Activated naive CD4-positive, alpha-beta T cell treated with anti-CD3 and anti-CD28 coated beads, Interleukin-2, amount 50 U/mL, for 72 hours (primary cell): ENCODE data around the gene SELENOM. TPM values are rescaled to one million over a fixed set of nuclear protein-coding genes. Genes with fewer than 3 reads are reported as not detected.

Experiments
- ATAC-seq, 2 donors: fragments of 150-1000 bp; cut with Tn5 transposase; 2 replicates each; pipeline ENCODE4 v1.10.0; 2021; ENCODE audit warnings: mild to moderate bottlenecking in 2 of 2, moderate library complexity in 2 of 2
- DNase-seq, 2 donors: peaks; one replicate each; pipeline ENCODE4 v3.0.0; 2021 to 2022; ENCODE audit warnings: low spot score in 2 of 2
- H3K27ac Mint-ChIP-seq, 2 donors: one replicate each; pipeline ENCODE4 v1.8.0; 2022; ENCODE audit warnings: mild to moderate bottlenecking in 2 of 2, mixed read lengths in 2 of 2
- H3K36me3 Mint-ChIP-seq, 2 donors: one replicate each; pipeline ENCODE4 v1.8.0; 2022; ENCODE audit warnings: mixed read lengths in 2 of 2
- H3K9me3 Mint-ChIP-seq, 2 donors: one replicate each; pipeline ENCODE4 v1.8.0; 2022; ENCODE audit warnings: mixed read lengths in 2 of 2
- total RNA-seq, 2 donors: library from RNA; stranded (reverse); gene quantifications; one replicate each; pipeline ENCODE4 v1.2.3, GENCODE V29; 2022

The SELENOM gene
- total RNA-seq = 10 to 100 TPM in 1 of 2 donors, 1 to 10 TPM in 1; 7.0 to 10.2 TPM

GRCh38 chr22:31107178-31107893, at the start of gene SELENOM:
Gene SELENOM, minus strand, starts transcription at chr22:31107568. Its CDS starts 63 bp downstream, at chr22:31107505.
- H3K36me3 Mint-ChIP-seq = no peaks in the 10 kb centered on the region
- peak within 1 kb of the TSS; percentile 72 to 80 for H3K27ac Mint-ChIP-seq
- no peaks in the 10 kb centered on the region for H3K9me3 Mint-ChIP-seq
- DNase-seq (peak; percentile 88 to 93), ATAC-seq (peak; percentile 96 to 97)

GRCh38 chr22:31155422-31155821, 48.1 kb upstream of the SELENOM start:
- Mint-ChIP-seq H3K27ac (no peak overlapping the region), H3K9me3 (peaks cover 0 to 7% of the 10 kb centered on the region in 2 donors), H3K36me3 (peaks cover 6 to 12% of the 10 kb centered on the region in 2 donors)
- ATAC-seq = no peak
- no peak for DNase-seq

GRCh38 chr22:31154975-31155374, 47.6 kb upstream of the SELENOM start:
- ATAC-seq (no peak), DNase-seq (no peak)
- Mint-ChIP-seq H3K36me3 (peaks cover 5 to 8% of the 10 kb centered on the region in 2 donors), H3K27ac (no peak overlapping the region), H3K9me3 (peaks cover 0 to 7% of the 10 kb centered on the region in 2 donors)

GRCh38 chr22:31153357-31153756, 46.0 kb upstream of the SELENOM start:
- no peak for DNase-seq
- no peak for ATAC-seq
- Mint-ChIP-seq H3K27ac (peak overlapping the region in 1 of 2 donors; percentile 31), H3K36me3 (no peaks in the 10 kb centered on the region), H3K9me3 (no peaks in the 10 kb centered on the region)

GRCh38 chr22:31151872-31152271, 44.5 kb upstream of the SELENOM start:
- Mint-ChIP-seq H3K27ac (no peak overlapping the region), H3K9me3 (no peaks in the 10 kb centered on the region), H3K36me3 (no peaks in the 10 kb centered on the region)
- ATAC-seq = no peak
- DNase-seq = no peak

GRCh38 chr22:31150615-31151014, 43.2 kb upstream of the SELENOM start:
- no peaks in the 10 kb centered on the region for H3K9me3 Mint-ChIP-seq
- ATAC-seq (no peak), DNase-seq (no peak)
- no peak overlapping the region for H3K27ac Mint-ChIP-seq
- no peaks in the 10 kb centered on the region for H3K36me3 Mint-ChIP-seq

GRCh38 chr22:31148953-31149627, 41.7 kb upstream of the SELENOM start:
- peak; percentile 75 to 88 for ATAC-seq
- H3K27ac Mint-ChIP-seq = no peak overlapping the region

GRCh38 chr22:31148488-31148887, 41.1 kb upstream of the SELENOM start:
- Mint-ChIP-seq H3K9me3 (peaks cover 0 to 3% of the 10 kb centered on the region in 2 donors), H3K27ac (no peak overlapping the region), H3K36me3 (no peaks in the 10 kb centered on the region)
- ATAC-seq (no peak), DNase-seq (no peak)

More at GRCh38 chr22:31148953-31149627, 41.7 kb upstream of the SELENOM start:
- DNase-seq = peak in 1 of 2 donors; percentile 41
- no peaks in the 10 kb centered on the region for H3K36me3 Mint-ChIP-seq
- H3K9me3 Mint-ChIP-seq = peaks cover 0 to 3% of the 10 kb centered on the region in 2 donors

GRCh38 chr22:31144223-31144622, 36.9 kb upstream of the SELENOM start:
- DNase-seq (no peak), ATAC-seq (peak; percentile 72 to 86)
- Mint-ChIP-seq H3K9me3 (peaks cover 0 to 3% of the 10 kb centered on the region in 2 donors), H3K27ac (peak overlapping the region in 1 of 2 donors; percentile 18), H3K36me3 (no peaks in the 10 kb centered on the region)

- H3K36me3 Mint-ChIP-seq = no peaks in the 10 kb centered on the region
- peaks cover 0 to 3% of the 10 kb centered on the region in 2 donors for H3K9me3 Mint-ChIP-seq
- no peak for DNase-seq
- H3K27ac Mint-ChIP-seq = peak overlapping the region in 1 of 2 donors; percentile 18
- no peak for ATAC-seq
Measured at GRCh38 chr22:31143537-31143936, 36.2 kb upstream of the SELENOM start.

- ATAC-seq (no peak), DNase-seq (no peak)
- Mint-ChIP-seq H3K27ac (peak overlapping the region in 1 of 2 donors; percentile 18), H3K36me3 (no peaks in the 10 kb centered on the region), H3K9me3 (peaks cover 0 to 3% of the 10 kb centered on the region in 2 donors)
Measured at GRCh38 chr22:31143038-31143437, 35.7 kb upstream of the SELENOM start.

GRCh38 chr22:31142285-31142684, 34.9 kb upstream of the SELENOM start:
- peaks cover 0 to 3% of the 10 kb centered on the region in 2 donors for H3K9me3 Mint-ChIP-seq
- ATAC-seq (no peak), DNase-seq (no peak)
- no peaks in the 10 kb centered on the region for H3K36me3 Mint-ChIP-seq
- peak overlapping the region in 1 of 2 donors; percentile 18 for H3K27ac Mint-ChIP-seq

GRCh38 chr22:31141551-31141950, 34.2 kb upstream of the SELENOM start:
- peaks cover 0 to 3% of the 10 kb centered on the region in 2 donors for H3K9me3 Mint-ChIP-seq
- ATAC-seq = no peak
- H3K36me3 Mint-ChIP-seq = no peaks in the 10 kb centered on the region
- DNase-seq = no peak
- peak overlapping the region in 1 of 2 donors; percentile 43 for H3K27ac Mint-ChIP-seq

- no peak for ATAC-seq
- DNase-seq = no peak
- H3K9me3 Mint-ChIP-seq = peaks cover 0 to 3% of the 10 kb centered on the region in 2 donors
Measured at GRCh38 chr22:31140746-31141145, 33.4 kb upstream of the SELENOM start.

GRCh38 chr22:31139866-31140716, 32.7 kb upstream of the SELENOM start, which contains the start of gene PLA2G3:
Gene PLA2G3, minus strand, starts transcription at chr22:31140508. Its CDS starts 154 bp downstream, at chr22:31140354.
- Mint-ChIP-seq H3K27ac (peak within 1 kb of the TSS; percentile 43 to 65), H3K9me3 (peaks cover 0 to 1% of the 10 kb centered on the region in 2 donors), H3K36me3 (no peaks in the 10 kb centered on the region)
- no peak for ATAC-seq
- no peak for DNase-seq

More at GRCh38 chr22:31140746-31141145, 33.4 kb upstream of the SELENOM start:
- Mint-ChIP-seq H3K27ac (peak overlapping the region in 1 of 2 donors; percentile 43), H3K36me3 (no peaks in the 10 kb centered on the region)

- no peak for DNase-seq
- no peaks in the 10 kb centered on the region for H3K9me3 Mint-ChIP-seq
- H3K36me3 Mint-ChIP-seq = no peaks in the 10 kb centered on the region
- H3K27ac Mint-ChIP-seq = no peak overlapping the region
- no peak for ATAC-seq
Measured at GRCh38 chr22:31139066-31139465, 31.7 kb upstream of the SELENOM start.
